Suprapubic skin (tissue), 4 donors: ENCODE results near the gene SS18L1. TPM values are rescaled to one million over a fixed set of nuclear protein-coding genes. Genes with fewer than 3 reads are reported as not detected.

Experiments
- DNase-seq, 2 donors: peaks; one replicate each; pipeline ENCODE4 v3.0.0-alpha.2; 2019; ENCODE audit warnings: low spot score in 2 of 2
- H3K27ac ChIP-seq: fragments of 200-600 bp; sonication (generic); one replicate; pipeline ENCODE4 v1.5.1; 2019
- H3K27me3 ChIP-seq: fragments of 200-600 bp; sonication (generic); one replicate; pipeline ENCODE4 v1.5.1; 2019
- H3K36me3 ChIP-seq: fragments of 200-600 bp; sonication (generic); one replicate; pipeline ENCODE4 v1.5.1; 2019
- H3K4me1 ChIP-seq: fragments of 200-600 bp; sonication (generic); one replicate; pipeline ENCODE4 v1.5.1; 2019
- H3K4me3 ChIP-seq: fragments of 200-600 bp; sonication (generic); one replicate; pipeline ENCODE4 v1.5.1; 2019; ENCODE audit warnings: mild to moderate bottlenecking
- H3K9me3 ChIP-seq: fragments of 200-600 bp; sonication (generic); one replicate; pipeline ENCODE4 v1.5.1; 2019
- CTCF ChIP-seq, 2 donors: fragments of 200-600 bp in 1 of 2; fragments of 450-650 bp in 1 of 2; sonication (generic) in 1 of 2; IDR thresholded peaks; one replicate each; pipeline ENCODE4 v1.5.1; 2016 to 2019; ENCODE audit warnings: antibody characterized with exemption in 2 of 2, mild to moderate bottlenecking in 1 of 2, moderate library complexity in 1 of 2
- EP300 ChIP-seq: sonication (generic); formaldehyde crosslinking; IDR thresholded peaks from one replicate; pipeline ENCODE4 v1.6.1; 2017; ENCODE audit warnings: antibody characterized with exemption
- POLR2A ChIP-seq, 2 donors: fragments of 450-650 bp; IDR thresholded peaks; one replicate each; pipeline ENCODE4 v1.6.1; 2017; ENCODE audit warnings: antibody characterized with exemption in 2 of 2, mild to moderate bottlenecking in 2 of 2, moderate library complexity in 2 of 2
- POLR2AphosphoS5 ChIP-seq, 3 donors: sonication (generic); formaldehyde crosslinking; IDR thresholded peaks; one replicate each; pipeline ENCODE4 v1.6.1; 2017; ENCODE audit warnings: antibody characterized with exemption in 3 of 3
- WGBS: methylation state at CpG from one replicate; pipeline ENCODE4 v1.1.5; 2018; 5-methylcytosine and 5-hydroxymethylcytosine counted together
- total RNA-seq, 4 donors: library from RNA; depleted of rRNA; stranded (reverse); fragments of >200 nt; gene quantifications; one replicate each; pipeline ENCODE4 v1.1.0, GENCODE V29; 2016

The SS18L1 gene
- total RNA-seq, 4 donors from 2014 or later, result 23.3 to 81.1 (median 26.9) TPM

GRCh38 chr20:62103508-62104233 lies 39.9 kb upstream of the SS18L1 start:
- Histone ChIP-seq H3K9me3 (peaks cover 15% of the 10 kb centered on the region), H3K36me3 (no peaks in the 10 kb centered on the region), H3K27ac (no peak overlapping the region), H3K4me3 (no peak overlapping the region), H3K4me1 (no peaks in the 10 kb centered on the region), H3K27me3 (peaks cover 26% of the 10 kb centered on the region)
- WGBS, result 74% methylated on average over 21 of the region's 21 CpGs
- TF ChIP-seq EP300 (no peak), POLR2AphosphoS5 (IDR thresholded peaks at IDR 0.05) (no peak), POLR2A (IDR thresholded peaks at IDR 0.05) (no peak), CTCF (IDR thresholded peaks at IDR 0.05) (no peak)
- DNase-seq, result no peak

GRCh38 chr20:62104234-62104789 lies 39.3 kb upstream of the SS18L1 start:
- Histone ChIP-seq H3K4me3 (no peak overlapping the region), H3K4me1 (no peaks in the 10 kb centered on the region), H3K9me3 (peaks cover 22% of the 10 kb centered on the region), H3K27ac (no peak overlapping the region), H3K36me3 (no peaks in the 10 kb centered on the region), H3K27me3 (peaks cover 26% of the 10 kb centered on the region)
- 31% methylated on average over 6 of the region's 15 CpGs for WGBS
- DNase-seq, result no peak
- TF ChIP-seq EP300 (no peak), POLR2AphosphoS5 (IDR thresholded peaks at IDR 0.05) (no peak), POLR2A (IDR thresholded peaks at IDR 0.05) (no peak), CTCF (IDR thresholded peaks at IDR 0.05) (no peak)

- Histone ChIP-seq H3K9me3 (peaks cover 25% of the 10 kb centered on the region), H3K4me3 (no peak overlapping the region), H3K36me3 (no peaks in the 10 kb centered on the region), H3K4me1 (no peaks in the 10 kb centered on the region), H3K27ac (no peak overlapping the region), H3K27me3 (peaks cover 25% of the 10 kb centered on the region)
- no peak for DNase-seq
- WGBS, result 25% methylated on average over 7 of the region's 7 CpGs
- TF ChIP-seq EP300, result no peak
- TF ChIP-seq POLR2A (IDR thresholded peaks at IDR 0.05), result no peak
- TF ChIP-seq CTCF (IDR thresholded peaks at IDR 0.05), result no peak
- TF ChIP-seq POLR2AphosphoS5 (IDR thresholded peaks at IDR 0.05), result no peak
Observed at GRCh38 chr20:62104791-62105345, 38.7 kb upstream of the SS18L1 start.

- Histone ChIP-seq H3K4me3 (no peak overlapping the region), H3K9me3 (peaks cover 29% of the 10 kb centered on the region), H3K27me3 (peaks cover 20% of the 10 kb centered on the region), H3K4me1 (no peaks in the 10 kb centered on the region), H3K27ac (no peak overlapping the region), H3K36me3 (no peaks in the 10 kb centered on the region)
- WGBS, result 88% methylated on average over 5 of the region's 5 CpGs
- no peak for DNase-seq
- TF ChIP-seq POLR2AphosphoS5 (IDR thresholded peaks at IDR 0.05) (no peak), CTCF (IDR thresholded peaks at IDR 0.05) (no peak)
Observed at GRCh38 chr20:62105592-62105991, 38.0 kb upstream of the SS18L1 start.

- 98% methylated on average over 6 of the region's 6 CpGs for WGBS
- TF ChIP-seq EP300 (no peak), CTCF (IDR thresholded peaks at IDR 0.05) (no peak), POLR2AphosphoS5 (IDR thresholded peaks at IDR 0.05) (no peak), POLR2A (IDR thresholded peaks at IDR 0.05) (no peak)
- no peak for DNase-seq
- no peak overlapping the region for H3K27ac ChIP-seq
- no peaks in the 10 kb centered on the region for H3K4me1 ChIP-seq
- H3K36me3 ChIP-seq, result no peaks in the 10 kb centered on the region
- no peak overlapping the region for H3K4me3 ChIP-seq
- H3K27me3 ChIP-seq, result peaks cover 29% of the 10 kb centered on the region
- peaks cover 32% of the 10 kb centered on the region for H3K9me3 ChIP-seq
Observed at GRCh38 chr20:62111148-62111547, 32.4 kb upstream of the SS18L1 start.
